Measurements from ENCODE around the gene RAD51B. TPM values are rescaled to one million over a fixed set of nuclear protein-coding genes. Genes with fewer than 3 reads are reported as not detected.

The RAD51B gene
- total and polyA plus RNA-seq, 3 donors from 2014 or later = 5.5 to 22.5 (median 19.1) TPM

DNA sequence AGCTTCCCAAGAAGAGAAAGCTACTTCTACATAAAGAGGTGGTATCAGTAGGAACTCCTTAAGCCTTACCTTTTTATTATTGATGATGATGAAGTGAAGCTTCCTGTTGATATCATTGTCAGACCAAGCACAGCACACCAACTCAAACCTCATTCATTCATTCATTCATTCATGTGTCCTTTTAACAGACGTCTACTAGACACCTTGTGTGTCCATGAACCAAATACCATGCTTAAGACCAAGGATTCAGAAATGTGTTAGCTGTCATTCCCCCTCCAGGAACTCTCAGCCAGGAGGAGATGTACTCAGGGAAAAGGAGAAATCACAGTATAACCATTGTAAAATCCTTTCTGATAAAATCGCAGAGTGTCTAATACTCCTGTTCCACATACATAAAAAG, 778.5 kb downstream of the RAD51B start:
- intact Hi-C loops (cut with DNase I; ENCODE audit: low total_unique reads) = no loop called here
- H3K4me1 ChIP-seq = peaks cover 17% of the 10 kb centered on the region
- TF ChIP-seq POLR2A (IDR thresholded peaks at IDR 0.05) (no peak), CTCF (IDR thresholded peaks at IDR 0.05) (no peak)
- H3K27ac ChIP-seq = peak overlapping the region; percentile 88 to 89
- H3K9me3 ChIP-seq = no peaks in the 10 kb centered on the region
- no peaks in the 10 kb centered on the region for H3K36me3 ChIP-seq (ENCODE audit: low read depth, missing control alignments)
- H3K4me3 ChIP-seq = no peak overlapping the region
- WGBS, 2 donors = 43 to 52% methylated on average over 2 of the region's 2 CpGs
- no peak for DNase-seq
- H3K27me3 ChIP-seq = no peaks in the 10 kb centered on the region

DNA sequence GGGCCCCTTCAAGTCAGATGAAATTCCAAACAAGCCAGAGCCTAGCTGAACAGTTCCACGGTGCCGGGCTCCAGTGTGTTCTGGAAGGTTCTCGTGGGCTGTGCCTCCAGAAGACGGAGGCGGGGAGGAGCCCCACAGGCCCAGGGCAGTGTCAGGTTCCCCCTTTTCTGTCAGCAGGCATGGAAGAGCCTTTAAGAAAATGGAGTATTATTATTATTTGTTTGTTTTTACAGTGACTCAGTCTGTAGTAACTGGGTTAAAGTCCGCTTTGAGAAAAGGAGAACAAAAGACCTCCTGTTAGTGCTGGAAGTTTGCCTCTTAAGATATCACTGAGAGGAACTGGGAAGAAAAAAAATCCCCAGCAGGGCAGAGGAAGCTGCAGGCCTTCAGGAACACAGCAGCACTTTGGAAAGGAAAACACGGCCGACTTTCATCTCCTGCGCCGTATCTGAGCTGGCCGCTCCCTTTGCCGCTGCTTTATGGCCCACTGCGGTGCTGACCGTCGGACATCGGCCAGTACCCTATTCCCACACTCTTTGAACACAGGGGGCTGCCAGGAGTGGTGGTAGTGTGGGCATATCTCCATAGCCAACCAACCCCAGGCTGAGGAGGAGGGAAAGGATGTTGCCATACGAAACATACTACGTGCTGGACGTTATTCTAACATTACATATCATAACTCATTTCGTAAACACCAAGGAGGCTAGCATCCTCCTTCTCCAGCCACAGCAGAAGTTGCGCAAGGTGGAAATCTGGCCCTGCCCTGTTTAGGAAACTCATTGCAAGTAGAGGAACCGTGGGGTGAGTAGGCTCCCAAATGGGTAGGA, 779.3 kb downstream of the RAD51B start:
- DNase-seq = peak; percentile 74
- H3K36me3 ChIP-seq (ENCODE audit: low read depth, missing control alignments) = no peaks in the 10 kb centered on the region
- intact Hi-C loops (cut with DNase I; ENCODE audit: low total_unique reads) = no loop called here
- H3K27ac ChIP-seq = peak overlapping the region; percentile 88 to 89
- H3K4me3 ChIP-seq = no peak overlapping the region
- H3K4me1 ChIP-seq = peaks cover 17% of the 10 kb centered on the region
- TF ChIP-seq CTCF (IDR thresholded peaks at IDR 0.05) (no peak), POLR2A (IDR thresholded peaks at IDR 0.05) (no peak)
- H3K27me3 ChIP-seq = no peaks in the 10 kb centered on the region
- 31 to 38% methylated on average over 22 of the region's 22 CpGs for WGBS, 2 donors
- H3K9me3 ChIP-seq = no peaks in the 10 kb centered on the region

DNA sequence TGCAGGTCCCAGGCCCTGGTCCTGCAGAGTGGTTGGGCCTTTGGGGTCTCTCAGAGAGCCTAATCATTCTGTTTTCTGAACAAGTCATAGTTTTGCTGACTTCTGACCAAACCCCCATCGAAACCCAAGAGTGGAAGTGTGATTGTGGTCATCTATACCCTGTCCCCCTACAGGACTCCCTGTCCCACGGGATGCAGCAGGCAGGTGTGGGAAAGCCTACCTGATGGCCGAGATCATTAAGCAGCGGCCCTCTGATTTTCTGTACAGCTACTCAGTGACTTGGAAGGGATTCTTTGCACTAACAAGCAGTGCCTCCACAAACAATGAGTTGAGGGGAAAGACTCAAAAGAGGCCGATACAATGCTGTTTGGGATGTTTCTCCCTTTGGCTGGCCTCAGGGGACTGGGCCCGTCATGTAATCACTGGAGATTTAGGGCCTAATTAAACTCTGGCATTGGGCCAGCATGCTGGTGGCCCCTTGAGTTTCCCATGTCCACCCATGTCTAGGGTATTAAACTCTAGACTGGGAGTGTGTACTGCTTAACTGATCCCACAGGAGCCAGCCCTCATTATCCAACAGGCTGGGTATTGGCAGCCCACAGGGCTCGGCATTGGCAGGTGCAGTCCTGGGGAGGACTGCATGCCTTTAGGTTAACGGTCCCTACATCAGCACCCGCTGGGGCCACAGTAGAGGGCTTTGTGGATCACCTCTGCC, 780.5 kb downstream of the RAD51B start:
- Histone ChIP-seq H3K36me3 (ENCODE audit: low read depth, missing control alignments) (no peaks in the 10 kb centered on the region), H3K27ac (peak overlapping the region; percentile 88 to 89), H3K4me1 (peaks cover 22% of the 10 kb centered on the region), H3K4me3 (no peak overlapping the region), H3K27me3 (no peaks in the 10 kb centered on the region), H3K9me3 (no peaks in the 10 kb centered on the region)
- intact Hi-C loops (cut with DNase I; ENCODE audit: low total_unique reads) = no loop called here
- TF ChIP-seq CTCF (IDR thresholded peaks at IDR 0.05) (no peak), POLR2A (IDR thresholded peaks at IDR 0.05) (no peak)
- 89 to 95% methylated on average over 5 to 9 of the region's 9 CpGs for WGBS, 2 donors
- no peak for DNase-seq

DNA sequence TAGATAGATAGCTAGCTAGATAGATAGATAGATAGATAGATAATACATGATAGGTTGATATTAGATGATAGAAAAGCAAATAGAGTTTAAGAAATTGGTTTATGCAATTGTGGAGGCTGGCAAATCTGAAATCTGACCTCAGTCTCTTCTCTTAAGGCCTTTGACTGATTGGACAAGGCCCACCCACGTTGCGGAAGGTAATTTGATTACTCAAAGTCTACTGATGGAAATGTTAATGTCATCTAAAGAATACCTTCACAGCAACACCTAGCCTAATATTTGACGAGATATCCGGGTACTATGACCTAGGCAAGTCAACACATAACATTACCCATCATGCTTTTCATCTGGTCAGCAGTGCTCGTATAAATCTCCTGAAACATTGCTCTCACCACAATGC, 782.9 kb downstream of the RAD51B start:
- no peak overlapping the region for H3K27ac ChIP-seq
- no peaks in the 10 kb centered on the region for H3K27me3 ChIP-seq
- intact Hi-C loops (cut with DNase I; ENCODE audit: low total_unique reads) = no loop called here
- WGBS, 2 donors = 75 to 83% methylated on average over 5 of the region's 5 CpGs
- no peak for TF ChIP-seq POLR2A (IDR thresholded peaks at IDR 0.05)
- no peak for TF ChIP-seq CTCF (IDR thresholded peaks at IDR 0.05)
- no peaks in the 10 kb centered on the region for H3K36me3 ChIP-seq (ENCODE audit: low read depth, missing control alignments)
- H3K9me3 ChIP-seq = no peaks in the 10 kb centered on the region
- no peak for DNase-seq
- no peak overlapping the region for H3K4me3 ChIP-seq
- peaks cover 29% of the 10 kb centered on the region for H3K4me1 ChIP-seq
